ENCODE data around the gene CYP20A1.

- TF ChIP-seq EZH2 (IDR thresholded peaks at IDR 0.05; ENCODE audit: insufficient read depth, poor library complexity, severe bottlenecking) (no peak), EZH2phosphoT487 (IDR thresholded peaks at IDR 0.05; ENCODE audit: insufficient read depth, low read depth) (no peak)
These were observed 102.1 kb downstream of the CYP20A1 start for GRCh38 chr2:203340791-203341487.

All from GM23248 (cell line).